Activated T-helper 1 cell treated with Interleukin-2 at 50 U/mL for 16 hours (primary cell): ENCODE measurements around the gene ID2.

Experiments
- DNase-seq: peaks from one replicate; pipeline ENCODE4 v3.0.0-alpha.2; 2020; ENCODE audit warnings: low read depth

ID2 gene

DNA sequence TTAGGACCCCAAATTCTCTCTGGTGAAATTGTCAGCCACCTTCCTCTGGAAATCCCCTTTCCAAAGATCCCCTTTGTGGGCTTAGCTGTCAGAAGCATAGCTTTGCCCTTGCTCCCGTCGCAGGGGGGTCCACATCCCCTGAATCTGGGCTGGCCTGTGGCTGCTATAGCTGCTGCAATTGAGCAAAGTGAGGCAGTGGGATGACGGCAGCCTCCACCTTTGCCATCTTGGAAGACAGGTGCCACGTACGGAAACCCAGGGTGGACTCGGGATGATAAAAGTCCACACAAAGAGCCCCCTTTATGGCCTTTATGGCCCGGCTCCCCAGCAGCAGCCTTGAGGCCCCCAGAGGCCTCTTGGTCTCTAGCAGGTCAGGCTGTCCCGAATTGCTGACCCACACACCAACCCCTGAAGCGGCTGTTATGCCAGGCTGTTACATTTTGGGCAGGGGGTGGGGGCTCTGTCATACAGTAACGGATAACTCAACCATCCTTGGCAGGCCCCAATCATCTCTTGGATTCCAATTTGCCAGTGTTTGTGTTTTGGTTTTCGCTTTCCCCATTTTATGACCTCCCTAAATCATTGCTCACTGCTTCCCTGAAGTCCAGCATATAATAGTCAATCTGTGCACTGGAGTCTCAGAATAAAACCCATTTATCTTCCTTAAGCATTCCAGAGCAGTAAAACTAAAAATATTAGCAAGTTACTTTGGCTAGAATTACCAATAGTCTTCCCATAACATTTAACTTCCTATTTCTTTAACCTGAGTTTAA is 33.2 kb upstream of the ID2 start:
- no peak for DNase-seq

DNA sequence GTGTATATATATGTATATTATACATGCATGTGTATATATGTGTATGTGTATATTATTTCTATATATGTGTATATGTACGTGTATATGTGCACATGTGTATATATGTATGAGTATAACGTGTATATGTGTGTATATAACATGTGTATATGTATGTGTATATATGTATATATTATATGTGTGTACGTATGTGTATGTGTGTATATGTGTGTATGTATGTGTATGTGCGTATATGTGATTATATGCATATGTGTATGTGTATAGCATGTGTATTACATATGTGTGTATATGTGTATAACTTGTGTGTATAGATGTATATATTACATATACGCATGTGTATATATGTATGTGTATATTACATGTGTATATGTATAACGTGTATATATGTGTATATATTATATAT is 32.1 kb upstream of the ID2 start:
- DNase-seq = no peak

DNA sequence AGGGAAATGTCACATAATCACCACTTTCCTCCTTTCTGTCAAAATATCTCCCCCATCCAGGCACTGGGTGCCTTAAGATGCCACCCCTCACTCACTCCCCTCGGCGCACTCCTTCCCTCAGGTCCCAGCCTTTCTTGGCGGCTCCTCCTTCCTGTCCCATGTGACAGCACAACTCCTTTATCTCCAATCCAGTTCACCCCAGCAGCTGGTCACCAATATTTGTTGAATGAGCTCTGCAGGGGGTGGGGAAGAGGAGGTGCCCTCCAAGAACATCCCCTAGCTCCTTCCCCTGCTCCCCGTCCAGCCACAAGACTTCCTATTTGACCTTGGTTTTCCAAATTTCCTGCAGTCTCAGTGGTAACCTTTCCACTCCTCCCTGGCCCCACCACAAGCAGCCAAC is 31.6 kb upstream of the ID2 start:
- no peak for DNase-seq

DNA sequence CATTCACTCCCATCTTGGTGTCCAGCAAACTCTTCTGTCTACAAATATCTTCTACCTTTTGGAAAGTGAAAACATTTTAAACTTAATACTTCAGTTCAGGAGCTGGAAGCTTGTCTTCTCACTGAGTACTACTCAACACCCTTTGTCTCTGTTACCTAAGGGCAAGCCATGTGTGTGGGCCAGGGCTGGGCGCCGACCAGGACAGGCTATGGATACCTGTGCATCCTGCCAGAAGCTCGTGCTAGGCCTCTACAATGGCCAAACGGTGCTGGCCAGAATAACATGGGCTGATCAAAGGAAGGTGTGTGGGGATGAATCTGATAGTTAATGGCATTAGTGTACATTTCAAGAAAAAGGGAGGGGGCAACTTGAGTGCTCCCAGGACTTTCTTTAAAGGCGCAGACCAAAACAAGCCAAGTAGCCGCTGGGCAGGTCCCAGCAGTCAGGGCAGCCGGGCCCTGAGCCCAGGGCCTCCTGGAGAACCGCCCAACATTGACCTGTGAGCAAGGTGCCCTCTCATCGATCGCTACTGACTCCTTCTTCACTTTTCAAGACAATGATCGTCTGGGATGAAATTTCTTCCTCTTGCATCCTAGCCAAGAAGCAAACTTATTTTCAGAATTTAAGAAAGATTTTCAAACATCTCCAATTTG is 29.0 kb upstream of the ID2 start:
- no peak for DNase-seq

DNA sequence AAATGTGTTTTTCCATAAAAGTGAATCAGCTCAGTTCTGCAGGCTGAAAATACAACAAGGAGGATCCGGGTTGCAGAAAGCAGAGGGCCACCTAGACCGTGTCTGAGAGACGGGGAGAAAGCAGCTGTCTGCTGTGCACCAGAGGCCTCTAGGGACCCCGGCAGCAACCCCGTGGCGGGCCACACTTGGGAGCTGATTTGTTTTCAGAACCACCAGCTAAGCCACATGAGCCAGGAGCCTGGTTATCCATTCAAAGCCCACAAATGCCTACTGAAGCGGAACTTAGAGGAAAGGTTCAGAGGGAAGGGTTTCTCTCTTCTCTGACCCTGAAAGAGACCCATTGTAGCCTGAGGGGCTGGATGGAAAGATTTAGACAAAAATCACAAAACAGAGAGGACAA is 28.4 kb upstream of the ID2 start:
- DNase-seq = no peak

DNA sequence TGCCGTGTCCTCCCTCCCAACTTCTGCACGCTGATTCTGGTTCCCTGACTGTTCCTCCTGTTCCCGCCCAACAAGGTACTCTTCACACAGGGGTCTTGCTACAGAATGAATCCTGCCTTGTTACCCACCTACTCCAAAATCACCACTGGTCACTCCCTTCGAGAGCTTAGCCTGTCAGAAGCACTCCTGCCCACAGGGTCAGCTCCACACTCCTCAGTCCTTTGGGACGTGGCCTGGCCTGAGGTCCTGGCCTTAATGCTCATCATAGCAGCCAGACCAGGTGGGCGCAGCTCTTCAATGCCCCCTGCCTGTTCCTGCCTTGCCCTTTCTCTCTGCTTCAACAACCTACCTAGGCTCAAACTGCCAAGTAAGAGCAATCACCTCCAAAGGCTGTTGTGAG is 27.8 kb upstream of the ID2 start:
- DNase-seq = no peak

DNA sequence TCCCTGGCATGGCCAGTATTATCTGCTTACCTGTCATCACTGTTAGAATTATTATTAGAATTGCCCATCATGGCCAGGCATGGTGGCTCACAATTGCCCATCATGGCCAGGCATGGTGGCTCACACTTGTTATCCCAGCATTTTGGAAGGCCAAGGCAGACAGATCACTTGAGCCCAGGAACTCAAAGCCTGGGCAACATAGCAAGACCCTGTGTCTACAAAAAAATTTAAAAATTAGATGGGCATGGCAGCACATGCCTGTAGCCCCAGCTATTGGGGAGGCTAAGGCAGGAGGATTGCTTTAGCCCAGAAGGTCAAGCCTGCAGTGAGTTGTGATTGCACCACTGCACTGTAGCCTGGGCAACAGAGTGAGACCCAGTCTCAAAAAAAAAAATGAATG is 27.4 kb upstream of the ID2 start:
- no peak for DNase-seq

DNA sequence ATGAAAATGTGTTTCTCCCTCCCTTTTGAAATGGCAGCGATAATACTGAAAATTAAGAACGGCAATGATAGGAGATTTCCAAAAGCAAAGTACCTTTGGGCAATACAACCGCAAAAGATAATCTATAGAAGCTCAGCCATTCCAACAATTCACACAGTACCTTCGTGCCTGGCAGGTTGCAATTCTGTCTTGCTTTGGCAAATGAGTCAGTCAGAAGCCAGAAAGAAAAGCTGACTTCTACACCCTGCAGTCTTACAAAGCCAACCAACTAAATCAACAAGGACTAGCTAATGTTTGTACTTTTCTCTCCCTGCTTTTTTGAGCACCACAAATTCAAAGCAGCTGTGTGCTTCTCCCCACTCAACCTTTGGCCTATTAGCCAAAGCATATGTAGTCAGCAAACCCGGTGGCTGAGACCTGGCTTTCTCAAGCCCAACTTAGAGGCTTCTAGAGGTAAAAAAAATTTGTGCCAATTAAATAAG is 25.7 kb upstream of the ID2 start:
- no peak for DNase-seq

DNA sequence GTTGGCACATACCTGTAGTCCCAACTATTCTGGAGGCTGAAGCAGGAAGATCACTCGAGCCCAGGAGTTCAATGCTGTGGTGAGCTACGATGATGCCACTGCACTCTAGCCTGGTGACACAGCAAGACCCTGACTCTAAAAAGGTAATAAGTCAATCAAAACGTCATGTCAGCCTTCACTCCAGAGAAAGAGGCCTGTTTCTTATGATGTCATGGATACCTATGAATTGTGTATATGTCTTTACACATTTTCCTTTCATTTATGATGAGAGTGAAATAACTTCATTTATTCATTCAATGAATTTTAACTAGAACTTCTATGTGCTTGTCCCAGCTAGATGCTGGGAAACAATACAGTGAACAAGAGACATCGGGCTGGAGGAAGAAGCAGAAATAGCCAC is 25.0 kb upstream of the ID2 start:
- DNase-seq = no peak

DNA sequence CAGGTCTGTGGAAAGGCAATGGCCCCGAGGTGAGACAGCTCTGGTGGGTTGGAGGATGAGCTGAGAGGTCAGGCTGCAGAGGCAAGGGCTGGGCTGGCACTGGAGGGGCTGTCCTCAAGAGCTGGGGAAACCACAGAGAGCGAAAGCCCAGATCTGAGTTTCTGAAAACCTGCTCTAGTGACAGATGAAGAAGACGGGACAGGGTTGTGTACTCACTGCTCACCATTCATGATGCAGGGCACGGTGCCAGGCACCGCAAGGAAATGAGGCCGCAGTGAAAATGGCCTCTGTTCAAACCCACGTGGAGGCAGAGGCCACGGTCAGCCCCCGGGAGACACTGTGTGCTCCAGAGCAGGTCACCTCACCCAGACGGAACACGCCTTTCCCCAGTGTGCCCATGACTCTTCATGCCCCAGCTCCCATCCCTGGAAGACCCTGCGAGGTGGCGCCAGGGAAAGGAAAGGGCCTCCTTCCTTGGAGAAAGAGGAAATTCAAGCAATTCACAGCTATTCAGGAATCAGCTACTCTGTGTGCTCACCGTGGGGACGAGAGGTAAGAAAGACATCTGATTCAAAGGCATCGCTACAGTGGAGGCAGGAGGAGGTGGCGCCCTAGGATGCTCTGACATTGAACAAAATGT is 24.3 kb upstream of the ID2 start:
- no peak for DNase-seq

DNA sequence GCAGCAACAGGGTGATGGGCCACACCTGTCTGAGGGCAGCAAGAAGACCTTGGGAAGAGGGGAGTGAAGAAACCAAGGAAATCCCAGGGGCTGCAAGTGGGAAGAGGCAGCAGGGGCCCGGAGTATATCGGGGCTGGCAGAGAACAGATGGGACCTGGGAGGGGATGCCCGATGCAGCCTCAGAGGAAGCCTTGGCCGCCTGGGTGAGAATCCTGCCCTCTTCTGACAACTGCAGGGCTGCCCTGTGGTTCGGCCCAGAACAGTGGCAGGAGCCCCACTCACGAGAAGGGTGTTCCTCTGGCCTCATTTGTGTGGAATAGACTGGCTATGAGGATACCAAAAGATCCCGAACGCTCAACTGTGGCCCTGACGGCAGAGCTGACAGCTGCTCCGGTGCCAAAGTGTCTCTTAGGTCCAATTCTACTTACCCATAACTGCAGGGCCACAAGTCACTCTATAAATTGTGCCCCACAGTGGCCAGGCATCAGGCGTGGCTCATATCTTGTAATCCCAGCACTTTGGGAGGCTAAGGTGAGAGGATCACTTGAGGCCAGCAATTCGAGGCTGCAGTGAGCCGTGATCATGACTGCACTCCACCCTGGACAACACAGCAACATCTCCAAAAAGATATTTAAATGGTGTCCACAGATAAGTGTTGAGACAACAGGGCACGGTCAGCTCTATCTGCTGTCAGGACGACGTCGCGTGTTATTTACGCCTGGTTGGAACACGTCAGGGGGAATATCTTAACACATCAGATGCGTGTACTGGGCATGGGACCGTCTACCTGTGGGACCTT is 23.6 kb upstream of the ID2 start:
- DNase-seq = no peak

DNA sequence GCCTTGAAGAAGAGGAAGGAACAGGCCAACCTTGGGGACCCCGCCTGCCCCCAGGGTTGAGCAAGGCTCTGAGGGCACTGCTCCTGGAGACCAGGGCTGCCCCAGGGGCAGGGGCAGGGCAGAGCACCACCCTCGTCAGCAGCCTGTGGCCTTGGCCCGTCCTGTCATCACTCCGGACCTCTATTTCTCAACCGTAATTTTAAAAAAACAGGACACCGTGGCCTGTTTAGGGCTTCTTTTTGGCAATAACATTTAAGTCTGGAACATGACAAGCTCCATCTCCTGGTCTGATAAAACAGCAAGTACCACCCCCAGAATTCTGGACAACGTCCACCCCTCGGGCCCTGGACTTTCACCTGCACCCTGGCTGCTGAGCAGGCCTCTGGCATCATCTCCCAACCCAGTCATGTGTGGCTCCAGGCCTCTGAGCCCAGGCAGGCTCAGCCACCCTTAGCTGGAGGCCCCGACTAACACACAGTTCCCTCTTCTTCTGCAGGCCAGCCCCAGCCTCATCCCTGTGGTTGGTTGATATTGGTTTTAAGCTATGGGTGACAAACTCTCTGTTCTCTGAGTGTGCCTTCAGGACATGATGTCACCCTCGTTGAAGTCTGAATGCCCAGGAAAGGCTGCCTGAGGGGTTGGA is 22.6 kb upstream of the ID2 start:
- DNase-seq = no peak

DNA sequence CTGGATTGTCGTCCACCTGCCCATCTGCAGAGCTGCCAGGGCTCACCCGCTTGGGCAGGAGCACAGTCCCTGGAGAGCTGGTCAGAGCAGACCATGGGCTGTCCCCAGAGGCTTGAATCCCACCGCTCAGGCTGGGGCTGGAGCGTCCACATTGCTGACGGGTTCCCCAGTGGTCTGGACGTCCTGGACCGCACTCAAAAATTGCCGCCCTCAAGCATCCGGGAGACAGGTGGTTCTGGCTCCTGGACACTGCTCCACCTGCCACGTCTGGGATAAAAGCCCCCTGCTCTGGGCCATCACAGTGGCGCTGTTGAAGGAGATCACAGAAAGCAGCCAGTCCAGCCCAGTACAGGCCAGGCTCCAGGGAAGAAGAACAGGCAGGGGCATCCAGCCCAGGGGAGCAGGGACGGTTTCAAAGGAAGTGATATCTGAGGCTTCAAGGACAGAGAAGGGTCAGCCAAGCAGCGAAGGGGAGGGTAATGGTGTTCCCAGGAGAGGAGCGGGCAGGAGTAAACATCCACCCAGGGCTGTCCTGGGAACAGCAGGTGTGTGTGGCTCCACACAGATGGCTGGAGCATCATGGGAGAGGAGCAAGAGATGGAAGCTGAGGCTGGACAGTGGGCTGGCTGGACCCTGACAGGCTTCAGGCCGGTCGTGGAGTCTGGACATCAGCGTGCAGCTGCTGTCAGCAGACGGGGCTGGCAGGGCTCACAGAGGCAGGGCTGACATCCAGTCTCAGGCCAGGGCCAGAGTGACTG is 21.9 kb upstream of the ID2 start:
- no peak for DNase-seq

DNA sequence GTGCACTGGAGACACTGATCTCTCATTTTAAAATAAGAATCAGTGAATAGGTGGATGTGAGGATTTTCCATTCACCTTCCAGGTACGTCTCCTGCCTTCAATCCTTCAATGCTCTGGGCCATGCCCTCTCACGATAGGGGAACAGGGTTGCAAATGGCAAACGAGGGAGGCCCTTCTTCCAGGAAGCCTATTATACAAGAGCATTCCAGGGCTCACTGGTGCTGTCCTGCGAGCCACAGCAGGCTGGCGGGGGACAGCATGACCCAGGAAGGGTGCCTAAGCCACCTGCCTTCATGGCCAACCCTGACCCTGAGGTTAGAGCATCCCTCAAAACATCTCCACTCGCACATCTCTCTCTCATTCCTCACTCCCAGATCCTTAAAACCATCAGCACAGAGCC is 20.6 kb upstream of the ID2 start:
- no peak for DNase-seq

DNA sequence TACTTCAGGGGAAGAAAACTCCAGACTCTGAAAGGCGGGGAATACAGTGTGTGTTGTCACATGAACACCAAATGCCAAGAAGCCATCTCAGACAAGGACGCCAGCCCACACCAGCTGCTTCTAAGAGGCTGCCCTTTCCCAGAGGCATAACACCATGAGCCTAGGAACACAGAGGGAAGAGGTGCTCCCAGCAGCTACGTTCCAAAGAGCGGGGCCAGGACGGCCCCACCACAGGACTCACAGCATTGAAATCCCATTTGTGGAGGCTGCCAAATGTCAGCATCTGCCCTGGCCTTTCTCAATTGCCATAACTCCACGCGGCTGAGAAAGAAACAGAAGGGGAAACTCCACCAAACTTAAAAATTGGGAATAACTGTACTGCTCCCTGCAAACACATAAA is 20.1 kb upstream of the ID2 start:
- DNase-seq = no peak

DNA sequence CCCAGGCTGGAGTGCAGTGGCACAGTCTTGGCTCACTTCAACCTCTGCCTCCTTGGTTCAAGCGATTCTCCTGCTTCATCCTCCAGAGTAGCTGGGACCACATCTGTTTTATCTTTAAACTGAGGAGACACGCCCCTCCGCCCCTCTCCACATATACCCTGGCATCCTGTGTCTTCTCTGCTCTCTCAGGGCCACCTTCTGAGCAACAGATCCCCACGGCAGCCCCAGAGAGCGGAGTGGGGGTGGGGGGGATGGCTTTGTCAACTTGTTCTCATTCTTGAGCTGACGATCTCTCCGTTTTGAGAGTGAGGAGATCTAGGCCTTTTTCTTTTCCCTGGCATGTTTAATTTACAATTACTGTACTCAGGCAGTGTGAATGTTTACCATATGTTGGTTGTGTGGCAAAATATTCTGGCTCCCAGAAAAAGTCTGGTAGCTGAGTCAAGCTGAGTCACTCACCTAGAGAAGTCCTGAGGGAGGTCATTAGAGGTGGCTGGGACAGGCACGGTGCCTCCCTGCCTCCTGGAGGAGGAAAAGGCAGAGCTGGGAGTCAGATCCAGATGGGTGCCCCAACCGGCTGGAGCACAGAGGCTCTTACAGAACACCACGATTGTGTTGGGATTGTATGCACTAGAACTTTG is 19.5 kb upstream of the ID2 start:
- DNase-seq = no peak

DNA sequence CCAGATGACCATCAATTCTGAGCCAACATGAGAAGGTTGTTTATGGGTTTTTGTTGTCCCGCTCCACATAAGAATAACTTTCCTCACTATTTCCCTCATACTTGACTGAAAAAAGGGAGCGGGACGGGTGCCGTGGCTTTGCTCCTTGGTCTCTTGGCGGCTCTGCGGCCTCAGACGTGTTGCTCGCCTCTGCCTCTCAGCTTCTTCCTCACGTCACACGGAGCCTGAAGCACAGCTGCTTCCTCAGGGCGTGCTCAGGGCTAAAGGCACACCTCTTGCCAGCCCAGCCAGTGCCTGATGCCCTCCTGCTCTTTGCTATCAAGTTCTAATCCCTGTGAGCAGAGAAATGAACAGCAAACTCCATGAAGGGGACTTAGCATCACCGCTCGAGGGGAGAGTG is 17.9 kb upstream of the ID2 start:
- no peak for DNase-seq

DNA sequence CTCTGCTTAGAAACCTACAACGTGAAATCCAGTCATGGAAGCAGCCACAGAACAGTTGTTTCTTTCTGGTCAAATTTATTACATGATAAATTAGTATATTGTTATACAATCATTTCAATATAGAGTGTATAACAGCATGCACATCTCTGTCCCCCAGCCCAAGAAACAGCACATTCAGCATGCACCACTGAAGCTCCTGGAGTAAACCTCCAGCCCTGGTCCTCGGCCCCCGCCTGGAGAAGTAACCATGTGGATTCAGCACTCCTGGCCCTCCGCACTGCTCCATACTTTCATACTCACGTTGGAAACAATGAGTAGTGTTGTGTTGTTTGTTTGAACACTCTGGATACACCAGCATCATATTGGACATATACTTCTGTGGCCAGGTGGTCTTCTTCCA is 15.3 kb upstream of the ID2 start:
- no peak for DNase-seq

DNA sequence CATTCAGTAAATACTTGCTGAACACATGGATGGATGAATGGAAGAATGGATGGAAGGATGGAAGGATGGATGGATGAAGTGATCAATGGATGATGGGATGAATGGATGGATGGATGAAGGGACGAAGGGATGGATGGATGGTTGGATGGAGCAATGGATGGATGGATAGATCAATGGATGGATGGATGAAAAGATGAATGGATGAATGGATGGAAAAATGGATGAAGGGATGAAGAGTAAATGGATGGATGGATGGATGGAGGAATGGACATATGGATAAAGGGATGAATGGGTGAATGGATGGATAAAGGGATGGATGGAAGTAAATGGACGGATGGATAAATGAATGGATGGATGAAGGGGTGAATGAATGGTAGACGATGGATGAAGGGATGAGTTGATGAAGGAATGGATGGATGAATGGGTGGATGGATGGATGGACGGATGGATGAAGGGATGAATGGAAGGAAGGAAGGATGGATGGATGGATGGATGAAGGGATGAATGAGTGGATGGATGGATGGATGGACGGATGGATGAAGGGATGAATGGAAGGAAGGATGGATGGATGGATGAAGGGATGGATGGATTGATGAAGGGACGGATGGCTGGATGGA is 13.9 kb upstream of the ID2 start:
- no peak for DNase-seq

DNA sequence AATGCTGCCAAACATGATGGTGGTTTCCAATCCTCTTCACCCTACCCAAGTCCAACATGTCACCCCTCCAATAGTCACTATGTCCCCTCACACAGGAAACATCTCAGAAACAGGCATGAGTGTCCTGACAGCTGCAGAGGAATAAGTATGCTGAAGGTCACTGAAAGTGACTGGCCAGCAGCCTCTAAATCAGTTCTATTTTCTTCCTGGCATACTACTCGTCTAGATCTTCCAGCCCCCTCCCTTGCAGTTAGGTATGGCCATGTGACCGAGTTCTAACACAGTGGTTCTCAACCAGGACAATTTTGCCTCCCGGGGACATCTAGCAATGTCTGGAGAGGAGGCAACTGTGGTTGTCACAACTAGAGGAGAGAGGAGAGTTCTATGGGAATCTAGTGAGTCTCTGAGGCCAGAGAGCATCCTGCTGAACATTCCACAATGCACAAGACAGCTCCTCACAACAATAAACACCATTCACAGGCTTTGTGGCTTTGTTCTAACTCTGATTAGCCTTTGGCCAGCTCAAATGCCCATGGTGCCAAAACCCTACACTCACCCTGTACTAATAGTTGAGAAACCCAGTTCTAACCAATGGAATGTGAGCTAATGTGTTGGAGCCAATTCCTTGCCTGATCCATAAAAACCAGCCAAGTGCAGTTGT is 12.6 kb upstream of the ID2 start:
- DNase-seq = no peak
